OCI-LY3 (cell line): ENCODE data around the gene PLCB4.

Experiments used
- CTCF ChIP-seq: fragments of 200-600, 300-600 bp; sonication (generic); IDR thresholded peaks from 2 replicates; pipeline ENCODE4 v1.5.1; 2014; ENCODE audit warnings: antibody characterized with exemption, low read length, low read depth
- EZH2phosphoT487 ChIP-seq: fragments of 200-600 bp; shearing (Covaris generic); IDR thresholded peaks from 2 replicates; pipeline ENCODE4 v1.6.1; 2018; ENCODE audit warnings: antibody characterized with exemption, mixed run types, low read depth

- TF ChIP-seq CTCF (no peak), EZH2phosphoT487 (no peak)
These were observed 407.8 kb downstream of the PLCB4 start for GRCh38 chr20:9476637-9477036.
